Right atrium auricular region (tissue), 2 donors: Measurements from ENCODE around the gene PRKCA. TPM values are rescaled to one million over a fixed set of nuclear protein-coding genes. Genes with fewer than 3 reads are reported as not detected.

Experiments
- DNase-seq: peaks from one replicate; pipeline ENCODE4 v3.0.0-alpha.2; 2019; ENCODE audit warnings: low spot score
- H3K27ac ChIP-seq, 2 donors: fragments of 200-600 bp; sonication (generic); 1 replicate in 1 of 2; 2 replicates in 1 of 2; pipeline ENCODE4 v1.5.1; 2016 to 2019
- H3K27me3 ChIP-seq, 2 donors: fragments of 200-600 bp; sonication (generic); one replicate each; pipeline versions ENCODE4 v1.5.1 to v1.6.0; 2017 to 2019
- H3K36me3 ChIP-seq: fragments of 200-600 bp; sonication (generic); one replicate; pipeline ENCODE4 v1.5.1; 2016
- H3K4me1 ChIP-seq, 2 donors: fragments of 200-600 bp; sonication (generic); one replicate each; pipeline versions ENCODE4 v1.5.1 to v1.6.0; 2017 to 2019
- H3K4me3 ChIP-seq, 2 donors: fragments of 200-600 bp; sonication (generic); 1 replicate in 1 of 2; 2 replicates in 1 of 2; pipeline ENCODE4 v1.5.1; 2017 to 2019; ENCODE audit warnings: mild to moderate bottlenecking in 1 of 2, moderate library complexity in 1 of 2
- H3K9me3 ChIP-seq, 2 donors: fragments of 200-600 bp; sonication (generic); one replicate each; pipeline ENCODE4 v1.5.1; 2019
- CTCF ChIP-seq, 2 donors: fragments of 200-600 bp; sonication (generic); IDR thresholded peaks; one replicate each; pipeline ENCODE4 v1.5.1; 2019; ENCODE audit warnings: antibody characterized with exemption in 2 of 2
- total RNA-seq, 2 donors: library from RNA; depleted of rRNA; stranded (reverse); fragments of >200 nt; gene quantifications; one replicate each; pipeline ENCODE4 v1.1.0, GENCODE V29; 2016

The PRKCA gene
- total RNA-seq, 2 donors from 2014 or later, result 6.4 to 6.6 TPM

GRCh38 chr17:66308856-66309255 lies 6.4 kb downstream of the PRKCA start:
- no peak for TF ChIP-seq CTCF (IDR thresholded peaks at IDR 0.05)
- Histone ChIP-seq H3K27me3 (no peaks in the 10 kb centered on the region), H3K27ac (no peak overlapping the region), H3K36me3 (no peaks in the 10 kb centered on the region), H3K4me3 (no peak overlapping the region), H3K4me1 (peaks cover 0 to 7% of the 10 kb centered on the region in 2 donors), H3K9me3 (no peaks in the 10 kb centered on the region)
- DNase-seq, result no peak

- no peak overlapping the region for H3K27ac ChIP-seq
- H3K27me3 ChIP-seq, result no peaks in the 10 kb centered on the region
- no peaks in the 10 kb centered on the region for H3K36me3 ChIP-seq
- no peaks in the 10 kb centered on the region for H3K9me3 ChIP-seq
- H3K4me3 ChIP-seq, result no peak overlapping the region
- TF ChIP-seq CTCF (IDR thresholded peaks at IDR 0.05), result no peak
- no peaks in the 10 kb centered on the region for H3K4me1 ChIP-seq
- DNase-seq, result no peak
Measured at GRCh38 chr17:66309793-66310192, 7.4 kb downstream of the PRKCA start.

GRCh38 chr17:66310528-66311148 lies 8.2 kb downstream of the PRKCA start:
- no peak for TF ChIP-seq CTCF (IDR thresholded peaks at IDR 0.05)
- DNase-seq, result no peak
- Histone ChIP-seq H3K4me3 (no peak overlapping the region), H3K27me3 (no peaks in the 10 kb centered on the region), H3K9me3 (no peaks in the 10 kb centered on the region), H3K36me3 (no peaks in the 10 kb centered on the region), H3K4me1 (no peaks in the 10 kb centered on the region), H3K27ac (no peak overlapping the region)

- H3K9me3 ChIP-seq, result no peaks in the 10 kb centered on the region
- TF ChIP-seq CTCF (IDR thresholded peaks at IDR 0.05), result no peak
- H3K27me3 ChIP-seq, result no peaks in the 10 kb centered on the region
- H3K4me3 ChIP-seq, result no peak overlapping the region
- H3K27ac ChIP-seq, result no peak overlapping the region
- DNase-seq, result no peak
- no peaks in the 10 kb centered on the region for H3K36me3 ChIP-seq
- peaks cover 0 to 7% of the 10 kb centered on the region in 2 donors for H3K4me1 ChIP-seq
Measured at GRCh38 chr17:66312912-66313311, 10.5 kb downstream of the PRKCA start.

GRCh38 chr17:66313325-66313724 lies 10.9 kb downstream of the PRKCA start:
- Histone ChIP-seq H3K9me3 (no peaks in the 10 kb centered on the region), H3K36me3 (no peaks in the 10 kb centered on the region), H3K4me1 (peaks cover 0 to 7% of the 10 kb centered on the region in 2 donors), H3K27ac (no peak overlapping the region), H3K4me3 (no peak overlapping the region), H3K27me3 (no peaks in the 10 kb centered on the region)
- DNase-seq, result no peak
- no peak for TF ChIP-seq CTCF (IDR thresholded peaks at IDR 0.05)
